Esophagus mucosa (tissue), 1 donor: ENCODE results near the gene NAIF1. TPM values are rescaled to one million over a fixed set of nuclear protein-coding genes. Genes with fewer than 3 reads are reported as not detected.
A peak's percentile ranks its signal among the peaks of the same experiment; 100 is the strongest.
"Not testable (repeated sequence)": the region's sequence is repeated elsewhere in the genome, so short reads cannot be mapped to it uniquely, and the experiment has no call there.

Experiments
- ATAC-seq: fragments of 200-7000 bp; cut with Tn5 transposase; one replicate; pipeline ENCODE4 v1.9.1; 2020
- total RNA-seq: library from RNA; stranded (reverse); gene quantifications from one replicate; pipeline ENCODE4 v1.2.4, GENCODE V29; 2023
- donor health status: DM: yes; HTN: yes; CAD: no.

The NAIF1 gene
- total RNA-seq, 1 donor from 2014 or later = 7.1 TPM

DNA sequence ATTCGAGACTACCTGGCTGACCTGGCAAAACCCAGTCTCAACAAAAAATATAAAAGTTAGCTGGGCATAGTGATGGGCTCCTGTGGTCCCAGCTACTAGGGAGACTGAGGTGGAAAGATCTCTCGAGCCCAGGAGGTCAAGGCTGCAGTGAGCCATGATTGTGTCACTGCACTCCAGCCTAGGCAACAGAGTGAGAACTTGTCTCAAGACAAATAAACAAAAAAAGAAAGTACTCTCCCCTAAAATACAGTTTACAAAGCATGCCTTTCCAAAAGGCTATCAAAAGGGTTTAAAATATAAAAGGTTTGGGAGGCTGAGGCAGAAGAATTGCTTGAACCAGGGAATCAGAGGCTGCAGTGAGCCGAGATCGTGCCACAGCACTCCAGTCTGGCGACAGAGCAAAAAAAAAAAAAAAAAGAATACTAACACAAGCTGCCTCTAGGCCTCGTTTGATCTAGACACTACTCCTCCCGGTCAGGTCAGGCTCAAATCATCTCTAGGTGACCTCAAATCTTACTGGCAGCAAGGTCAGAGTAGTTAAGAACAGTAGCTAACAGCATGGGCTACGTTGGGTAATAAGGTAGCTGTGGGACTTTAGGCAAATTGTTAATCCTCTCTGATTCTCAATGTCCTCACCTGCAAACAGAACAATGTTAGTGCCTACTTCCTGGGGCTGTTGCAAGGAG, 9.3 kb downstream of the NAIF1 start:
- ATAC-seq = no peak

DNA sequence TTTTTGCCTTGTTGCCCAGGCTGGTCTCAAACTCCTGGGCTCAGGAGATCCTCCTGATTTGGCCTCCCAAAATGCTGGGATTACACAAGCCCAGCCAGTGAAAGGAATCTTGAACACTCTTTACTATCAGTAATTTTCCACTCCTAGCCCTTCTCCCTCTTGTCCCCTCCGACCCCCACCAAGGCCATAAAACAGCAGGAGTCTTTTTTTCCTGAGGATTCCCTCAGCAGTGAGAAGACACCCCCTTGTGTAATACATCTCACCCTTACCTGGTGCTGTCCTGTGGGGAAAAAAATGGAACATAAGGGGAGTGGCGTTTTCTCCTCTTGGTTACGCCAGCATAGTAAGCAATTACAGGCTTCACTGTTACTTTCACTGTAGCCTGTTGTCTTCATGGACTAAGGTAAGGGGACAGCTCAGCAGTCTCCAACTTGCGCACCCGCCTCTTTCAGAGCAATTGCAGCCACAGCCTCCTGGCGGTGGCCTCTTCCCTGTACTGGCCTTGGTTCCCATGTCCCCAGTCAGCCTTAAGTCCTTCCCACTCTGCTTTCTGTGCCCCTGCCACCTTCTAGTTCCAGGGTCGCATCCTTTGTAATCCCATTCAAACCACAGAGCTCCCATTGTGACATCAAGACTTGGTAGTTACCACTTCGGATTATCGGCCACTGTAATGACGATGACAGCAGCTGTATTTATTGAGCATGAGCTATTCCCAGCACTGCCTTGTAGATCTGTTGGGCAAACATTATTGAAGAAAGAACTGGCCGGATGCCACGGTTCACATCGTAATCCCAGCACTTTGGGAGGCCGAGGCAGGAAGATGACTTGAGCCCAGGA, 10.0 kb downstream of the NAIF1 start:
- ATAC-seq = no peak

DNA sequence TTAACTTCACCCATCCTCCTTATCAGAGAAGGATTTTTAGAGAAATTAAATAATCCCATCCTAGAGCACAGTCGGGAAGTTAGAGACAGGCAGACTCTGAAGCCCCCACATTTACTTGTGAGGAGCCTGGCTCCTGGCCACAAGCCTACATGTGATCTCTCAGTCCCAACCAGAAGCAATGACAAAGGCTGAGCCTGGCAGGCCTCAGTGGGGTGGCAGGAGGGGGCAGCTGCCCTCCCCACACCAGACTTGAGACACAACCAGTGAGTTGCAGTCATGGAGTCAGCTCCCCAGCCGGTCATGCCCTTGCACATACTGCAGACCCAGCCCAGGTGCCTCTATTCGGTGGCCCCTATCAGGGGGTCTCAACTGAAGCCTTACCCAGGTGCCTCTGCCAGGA, 11.0 kb downstream of the NAIF1 start:
- no peak for ATAC-seq

DNA sequence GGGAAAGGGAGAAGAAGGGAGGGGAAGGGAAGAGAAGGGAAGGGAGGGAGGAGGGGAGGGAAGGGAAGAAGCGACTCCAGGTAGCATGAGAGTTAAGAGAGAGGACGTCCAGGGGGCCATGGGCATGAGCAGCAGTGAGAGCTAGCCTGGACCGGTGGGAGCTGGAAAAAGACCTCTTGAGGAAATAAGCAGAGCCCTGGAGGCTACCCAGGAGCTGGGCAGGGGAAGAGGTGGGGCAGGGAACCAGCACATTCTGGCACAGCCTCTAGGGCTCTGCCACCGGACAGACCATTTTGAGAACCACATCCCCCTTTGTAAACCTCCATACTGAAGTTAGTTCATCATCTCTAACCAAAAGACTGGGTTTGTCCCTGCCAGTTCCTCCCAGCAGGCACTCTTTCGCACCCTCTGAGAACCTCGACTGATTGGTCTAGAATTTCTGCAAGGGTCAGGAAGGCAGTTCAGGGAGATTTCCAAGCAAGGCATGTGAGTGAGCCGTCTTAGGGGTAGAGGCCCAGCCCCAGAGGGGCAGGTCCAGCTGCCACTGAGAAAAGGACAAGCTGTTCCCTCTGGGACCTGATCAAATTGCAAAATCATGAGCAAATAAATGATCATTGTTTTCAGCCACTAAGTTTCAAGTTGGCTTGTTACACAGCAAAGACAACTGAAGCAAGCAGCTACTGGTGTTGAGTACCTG, 11.6 kb downstream of the NAIF1 start:
- ATAC-seq = no peak

DNA sequence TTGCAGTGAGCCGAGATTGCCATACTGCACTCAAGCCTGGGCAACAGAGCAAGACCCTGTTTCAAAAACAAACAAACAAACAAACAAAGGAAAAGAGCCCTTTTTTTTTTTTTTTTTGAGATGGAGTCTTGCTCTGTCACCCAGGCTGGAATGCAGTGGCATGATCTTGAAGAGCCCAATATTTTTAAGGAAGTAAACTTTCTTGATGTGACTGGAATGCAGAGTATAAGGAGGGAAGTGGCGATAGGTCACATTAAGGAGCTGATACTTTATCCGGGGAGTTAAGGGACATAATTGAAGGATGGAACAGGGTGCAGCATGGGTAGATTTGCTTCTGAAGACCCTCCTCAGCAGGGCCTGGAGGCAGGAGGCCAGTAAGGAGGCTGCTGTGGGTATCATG, 13.0 kb downstream of the NAIF1 start:
- ATAC-seq = no peak

DNA sequence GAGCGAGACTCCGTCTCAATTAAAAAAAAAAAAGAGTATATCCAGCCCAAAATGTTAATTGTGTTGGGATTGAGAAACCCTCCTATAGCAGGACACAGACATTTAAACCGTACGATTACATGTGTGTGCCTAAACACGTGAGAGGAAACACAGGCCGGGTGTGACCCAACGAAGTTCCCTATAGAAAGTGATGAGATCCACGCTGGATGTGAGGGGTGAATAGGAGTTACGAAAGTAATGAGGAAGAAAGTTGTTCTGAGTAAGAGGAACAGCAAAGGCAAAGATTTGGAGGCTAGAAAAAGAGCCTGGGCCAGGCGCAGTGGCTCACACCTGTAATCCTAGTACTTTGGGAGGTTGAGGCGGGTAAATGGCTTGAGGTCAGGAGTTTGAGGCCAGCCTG, 13.6 kb downstream of the NAIF1 start:
- ATAC-seq = no peak

DNA sequence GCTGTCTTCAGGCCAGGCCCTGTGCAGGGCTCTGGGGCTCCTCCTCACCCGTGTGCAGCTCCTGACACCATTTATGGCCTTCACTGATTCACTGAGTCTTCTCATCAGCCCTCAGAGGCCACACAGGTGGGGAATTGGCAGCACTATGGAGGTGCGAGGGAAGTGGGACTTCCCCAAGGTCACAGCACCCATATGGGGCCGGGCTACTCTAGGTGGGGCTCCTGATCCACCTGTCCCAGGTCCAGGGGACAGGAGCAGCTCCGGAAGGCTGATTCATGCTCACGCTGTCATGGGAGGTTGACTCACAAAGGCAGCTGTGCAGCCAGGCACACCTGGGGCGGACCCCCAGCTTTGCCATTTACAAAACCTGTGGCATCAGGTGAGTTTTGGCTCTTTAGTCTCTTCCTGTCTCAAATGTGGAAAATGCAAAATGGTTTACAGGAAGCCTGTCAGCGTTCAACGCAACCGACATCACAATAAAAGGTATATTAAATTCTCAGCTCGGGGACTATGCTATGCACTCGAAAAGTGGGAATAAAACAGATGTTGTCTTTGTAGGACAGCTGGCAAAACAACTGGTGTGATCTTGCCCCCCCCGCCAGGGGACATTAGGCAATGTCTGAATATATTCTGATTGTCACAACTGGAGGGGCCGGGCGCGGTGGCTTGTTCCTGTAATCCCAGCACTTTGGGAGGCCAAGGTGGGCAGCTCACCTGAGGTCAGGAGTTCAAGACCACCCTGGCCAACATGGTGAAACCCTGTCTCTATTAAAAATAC, 15.0 kb downstream of the NAIF1 start:
- ATAC-seq = peak; percentile 95

DNA sequence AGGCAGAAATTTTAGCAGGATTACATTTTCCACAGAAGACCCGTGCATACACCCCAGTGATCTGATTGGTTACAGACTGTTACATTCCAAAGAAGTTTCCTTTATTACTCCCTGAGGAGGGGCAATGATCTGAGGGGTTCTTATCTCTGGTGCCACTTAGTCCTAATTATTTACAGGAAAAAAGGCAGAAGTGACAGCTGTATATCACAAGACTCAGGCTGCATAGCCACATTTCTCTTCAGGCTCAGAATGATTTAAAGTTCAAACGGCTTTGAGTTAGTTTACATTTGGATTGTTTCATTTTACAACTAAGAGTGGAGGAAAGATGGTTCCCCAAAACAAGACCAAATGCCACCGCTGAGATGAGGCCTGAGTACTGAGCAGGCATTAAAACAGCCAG, 17.3 kb downstream of the NAIF1 start:
- ATAC-seq = no peak

DNA sequence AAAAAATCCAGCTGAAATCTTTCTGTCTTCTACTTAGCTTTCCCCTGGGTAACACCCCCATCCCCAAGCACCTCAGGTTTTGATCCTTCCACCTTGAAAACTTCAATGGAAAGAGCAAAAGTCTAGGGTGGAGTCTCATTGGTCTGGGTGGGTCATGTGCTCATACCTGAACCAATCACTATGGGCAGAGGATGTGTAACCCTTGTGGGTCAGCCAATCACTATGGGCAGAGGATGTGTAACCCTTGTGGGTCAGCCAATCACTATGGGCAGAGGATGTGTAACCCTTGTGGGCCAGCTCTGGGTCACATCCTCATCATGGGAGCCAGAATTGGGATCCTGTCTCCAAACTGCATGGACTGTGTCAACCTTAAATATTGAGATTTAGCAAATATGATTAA, 18.5 kb downstream of the NAIF1 start:
- no peak for ATAC-seq

DNA sequence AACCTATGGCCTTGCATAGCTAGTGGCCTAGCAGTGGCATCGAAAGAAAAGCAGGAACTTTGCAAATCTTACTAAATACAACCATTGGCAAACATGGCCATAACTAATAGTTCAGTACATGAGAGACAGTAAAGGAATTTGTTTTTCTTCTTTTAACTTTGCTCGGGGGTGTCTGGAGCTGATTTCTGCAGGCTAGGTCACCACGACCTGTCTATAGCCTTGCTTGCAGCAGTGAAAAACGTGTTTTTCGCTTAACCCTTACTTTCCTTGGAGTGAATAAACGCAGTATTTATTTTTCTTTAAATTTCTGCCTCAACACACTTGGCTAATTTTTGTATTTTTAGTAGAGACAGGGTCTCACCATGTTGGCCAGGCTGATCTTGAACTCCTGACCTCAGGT, 19.9 kb downstream of the NAIF1 start:
- ATAC-seq = no peak

DNA sequence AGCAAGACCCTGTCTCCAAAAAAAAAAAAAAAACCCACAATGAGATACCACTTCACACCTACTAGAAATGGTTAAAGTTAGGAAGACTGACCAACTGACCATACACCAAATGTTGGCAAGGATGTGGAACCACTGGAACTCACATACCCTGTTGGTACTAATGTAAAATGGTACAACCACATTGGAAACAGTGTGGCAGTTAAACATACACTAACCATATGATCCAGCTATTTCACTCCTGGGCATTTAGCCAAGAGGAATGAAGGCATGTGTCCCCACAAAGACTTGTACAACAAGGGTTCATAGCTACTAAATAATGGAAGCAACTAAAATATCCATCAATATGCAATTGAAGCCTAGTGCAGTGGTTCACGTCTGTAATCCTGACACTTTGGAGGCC, 21.3 kb downstream of the NAIF1 start:
- no peak for ATAC-seq

DNA sequence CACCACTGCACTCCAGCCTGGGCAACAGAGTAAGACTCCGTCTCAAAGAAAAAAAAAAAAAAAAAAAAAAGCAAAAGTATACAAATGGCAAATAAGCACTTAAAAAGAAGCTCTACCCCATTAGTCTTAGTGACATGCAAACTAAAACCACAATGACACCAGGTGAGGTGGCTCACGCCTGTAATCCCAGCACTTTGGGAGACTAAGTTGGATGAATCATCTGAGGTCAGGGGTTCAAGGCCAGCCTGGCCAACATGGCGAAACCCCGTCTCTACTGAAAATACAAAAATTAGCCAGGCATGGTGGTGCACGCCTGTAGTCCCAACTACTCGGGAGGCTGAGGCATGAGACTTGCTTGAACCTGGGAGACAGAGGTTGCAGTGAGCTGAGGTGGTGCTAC, 21.7 kb downstream of the NAIF1 start:
- ATAC-seq = not testable (repeated sequence)

DNA sequence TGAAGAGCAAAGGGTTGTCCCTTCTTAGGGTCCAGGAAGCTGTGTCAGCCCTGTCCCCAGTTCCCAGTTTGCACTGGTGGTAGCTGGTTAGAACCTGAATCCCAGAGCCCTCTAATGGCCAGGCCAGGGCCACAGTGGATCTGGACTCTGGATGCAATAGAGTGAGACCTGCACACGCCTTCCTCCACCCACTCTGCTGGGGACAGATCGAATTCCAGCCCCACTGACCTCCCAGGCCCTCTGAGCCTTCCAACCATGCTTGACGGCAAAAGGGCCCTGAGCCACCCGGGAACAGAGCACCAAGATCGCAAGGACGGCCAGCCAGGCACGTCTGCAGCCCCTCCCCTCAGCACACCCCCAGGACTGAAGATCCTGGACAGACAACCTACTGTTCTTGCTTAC, 23.7 kb downstream of the NAIF1 start:
- no peak for ATAC-seq

DNA sequence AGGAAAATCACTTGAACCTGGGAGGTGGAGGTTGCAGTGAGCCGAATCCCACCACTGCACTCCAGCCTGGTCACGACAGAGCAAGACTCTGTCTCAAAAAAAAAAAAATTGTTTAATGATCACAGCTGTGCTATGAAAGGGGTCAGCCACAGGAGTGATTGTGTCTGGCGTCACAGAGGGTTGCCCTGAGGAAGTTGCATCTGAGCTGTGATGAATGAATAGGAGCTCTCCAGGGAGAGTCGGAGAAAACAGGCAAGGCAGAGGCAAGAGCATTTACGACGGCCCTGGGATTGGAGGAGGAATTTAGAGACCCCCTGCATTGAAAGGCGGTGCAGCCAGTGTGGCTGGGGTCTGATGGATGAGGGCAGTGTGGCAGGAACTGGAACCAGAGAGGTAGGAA, 25.1 kb downstream of the NAIF1 start:
- no peak for ATAC-seq

DNA sequence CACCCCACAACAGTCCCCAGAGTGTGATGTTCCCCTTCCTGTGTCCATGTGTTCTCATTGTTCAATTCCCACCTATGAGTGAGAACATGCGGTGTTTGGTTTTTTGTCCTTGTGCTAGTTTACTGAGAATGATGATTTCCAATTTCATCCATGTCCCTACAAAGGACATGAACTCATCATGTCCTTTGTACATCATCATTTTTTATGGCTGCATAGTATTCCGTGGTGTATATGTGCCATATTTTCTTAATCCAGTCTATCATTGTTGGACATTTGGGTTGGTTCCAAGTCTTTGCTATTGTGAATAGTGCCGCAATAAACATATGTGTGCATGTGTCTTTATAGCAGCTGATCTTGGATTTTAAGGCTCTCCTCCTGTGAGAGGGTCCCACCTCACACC, 26.3 kb downstream of the NAIF1 start:
- not testable (repeated sequence) for ATAC-seq

DNA sequence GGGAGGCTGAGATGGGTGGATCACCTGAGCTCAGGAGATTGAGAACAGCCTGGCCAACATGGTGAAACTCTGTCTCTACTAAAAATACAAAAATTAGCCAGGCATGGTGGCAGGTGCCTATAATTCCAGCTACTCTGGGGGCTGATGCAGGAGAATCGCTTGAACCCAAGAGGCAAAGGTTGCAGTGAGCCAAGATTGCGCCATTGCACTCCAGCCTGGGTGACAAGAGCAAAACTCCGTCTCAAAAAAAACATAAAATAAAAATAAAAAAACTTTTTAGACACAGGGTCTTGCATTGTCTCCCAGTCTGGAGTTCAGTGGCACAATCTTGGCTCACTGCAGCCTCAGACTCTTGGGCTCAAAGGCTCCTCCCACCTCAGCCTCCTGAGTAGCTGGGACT, 30.6 kb downstream of the NAIF1 start:
- ATAC-seq = not testable (repeated sequence)

DNA sequence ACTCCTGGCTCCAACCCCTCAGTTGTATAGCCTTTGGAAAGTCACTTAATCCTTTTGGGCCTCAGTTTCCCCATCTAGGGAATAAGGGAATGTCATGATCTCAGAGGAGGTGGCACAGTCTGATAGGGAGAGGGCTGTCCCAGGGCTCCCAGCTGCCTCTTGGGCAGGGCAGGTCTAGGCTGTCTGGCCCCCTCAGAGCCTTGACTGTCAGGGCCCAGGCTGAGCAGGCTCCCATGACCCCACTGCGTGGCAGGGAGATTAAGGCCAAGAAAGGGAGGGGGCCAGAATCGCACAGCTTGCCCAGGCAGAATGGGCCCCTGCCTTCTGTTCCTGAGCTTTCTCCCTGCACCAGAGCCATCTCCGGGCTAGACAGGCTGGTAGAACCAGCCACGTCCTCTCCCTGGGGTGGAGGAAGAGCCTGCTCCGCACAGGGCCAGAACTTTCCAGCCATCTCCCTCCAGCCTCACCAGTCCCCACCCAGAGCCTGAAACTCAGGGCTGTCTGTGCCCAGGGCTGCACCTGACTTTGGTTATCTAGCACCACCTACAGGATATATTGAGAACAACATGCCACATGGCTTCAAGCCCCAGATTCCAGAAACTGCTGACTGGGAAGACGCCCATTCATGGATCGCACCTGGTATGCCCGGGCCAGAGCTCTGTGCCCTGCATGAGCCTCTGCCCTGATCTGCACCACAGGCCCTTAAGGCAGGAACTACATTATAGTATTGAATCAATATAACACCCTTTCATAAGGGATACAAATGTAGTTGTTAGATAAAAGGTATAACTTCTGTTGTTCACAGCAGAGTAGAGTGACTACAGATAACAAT, 32.1 kb downstream of the NAIF1 start:
- peak; percentile 97 for ATAC-seq

DNA sequence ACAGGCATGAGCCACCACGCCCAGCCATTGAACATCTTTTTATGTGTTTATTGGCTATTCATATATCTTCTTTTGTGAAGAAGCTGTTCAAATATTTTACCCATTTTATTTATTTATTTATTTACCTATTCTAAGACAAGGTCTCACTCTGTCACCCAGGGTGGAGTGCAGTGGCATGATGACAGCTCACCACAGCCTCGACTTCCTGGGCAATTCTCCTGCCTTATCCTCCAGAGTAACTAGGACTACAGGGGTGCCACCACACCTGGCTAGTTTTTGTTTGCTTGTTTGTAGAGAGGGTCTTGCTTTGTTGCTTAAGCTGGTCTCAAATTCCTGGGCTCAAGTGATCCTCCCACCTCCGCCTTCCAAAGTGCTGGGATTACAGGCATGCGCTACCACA, 33.5 kb downstream of the NAIF1 start:
- ATAC-seq = peak; percentile 31

DNA sequence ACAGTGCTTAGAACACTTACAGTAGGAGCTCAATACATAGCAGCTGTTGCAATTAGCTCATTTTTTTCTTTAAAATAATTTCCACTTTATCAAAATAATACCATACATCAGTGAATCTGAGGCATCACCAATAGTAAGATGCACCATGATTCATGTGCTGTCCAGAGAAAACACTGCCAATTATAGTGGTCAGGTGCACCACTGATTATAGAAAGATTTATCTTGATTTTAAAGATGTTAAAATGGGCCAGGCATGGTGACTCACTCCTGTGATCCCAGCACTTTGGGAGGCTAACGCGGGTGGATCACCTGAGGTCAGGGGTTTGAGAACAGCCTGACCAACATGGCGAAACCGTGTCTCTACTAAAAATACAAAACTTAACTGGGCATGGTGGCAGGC, 39.4 kb downstream of the NAIF1 start:
- no peak for ATAC-seq

DNA sequence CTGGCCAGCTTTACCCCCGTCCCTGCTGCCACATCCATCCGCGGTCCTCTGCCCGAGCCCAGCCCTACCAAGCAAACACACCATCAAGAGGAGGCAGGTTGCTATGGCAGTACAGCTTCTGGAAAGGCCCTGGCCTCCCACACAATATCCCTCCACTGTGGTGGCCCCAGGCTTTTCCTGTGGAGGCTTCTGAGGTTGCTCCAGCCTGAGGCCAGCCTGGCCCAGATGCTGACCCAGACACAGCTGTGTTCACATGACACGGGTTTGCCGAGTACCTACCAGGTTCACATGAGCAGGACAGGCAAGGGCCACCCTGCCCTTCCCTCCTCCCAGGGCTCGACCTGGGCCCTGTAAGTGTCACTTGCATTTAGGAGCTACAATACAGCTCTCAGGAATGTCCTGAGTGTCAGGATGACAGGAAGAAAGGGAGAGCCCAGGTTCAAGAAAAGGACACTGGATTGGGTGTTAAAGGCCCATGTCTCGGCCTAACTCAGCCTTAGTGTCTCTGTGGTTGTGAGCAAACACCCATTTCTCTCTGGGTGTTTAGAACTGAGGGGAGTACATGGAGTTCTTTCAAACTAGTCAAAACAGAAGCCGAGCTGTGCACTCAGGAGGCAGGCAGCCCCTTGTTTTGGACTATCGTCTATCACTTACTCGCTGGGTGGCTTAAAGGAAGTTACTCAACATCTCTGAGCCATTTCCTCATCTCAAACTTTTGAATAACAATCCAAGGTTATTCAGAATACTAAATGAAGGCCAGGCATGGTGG, 40.2 kb downstream of the NAIF1 start:
- ATAC-seq = peak; percentile 68

DNA sequence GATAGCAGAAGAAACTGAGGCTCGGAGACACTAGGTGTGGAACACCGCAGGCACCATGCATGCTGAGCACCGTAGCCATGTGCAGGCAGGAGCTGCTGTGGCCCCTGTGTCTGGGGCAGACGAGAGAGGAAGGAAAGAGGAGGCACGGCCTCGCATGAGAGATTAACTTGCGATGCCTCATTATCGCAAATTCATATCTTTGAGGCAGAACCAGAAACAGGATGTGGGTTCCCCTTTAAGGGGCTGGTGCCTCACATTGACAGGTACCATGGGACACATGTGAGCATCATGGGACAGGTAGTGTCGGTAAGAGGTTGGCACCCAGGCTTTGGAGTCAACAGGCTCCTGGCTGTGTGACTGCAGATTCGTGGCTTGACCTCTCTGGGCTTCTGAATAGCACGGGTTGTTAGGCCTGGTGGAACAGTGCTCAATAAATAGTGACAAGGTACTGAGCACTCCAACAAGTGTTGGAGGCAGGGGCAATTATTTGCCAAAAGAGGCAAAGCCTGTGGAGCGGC, 40.8 kb downstream of the NAIF1 start:
- ATAC-seq = peak; percentile 62
